Endothelial cell of umbilical vein (primary cell): Measurements from ENCODE around the gene SCN3B. TPM values are rescaled to one million over a fixed set of nuclear protein-coding genes. Genes with fewer than 3 reads are reported as not detected.

Experiments used
- BruUV-seq: library from RNA; stranded (reverse); fragments of 400-500 nt; replicated peaks from 2 replicates; lab custom pipeline; 2021; lab: Mats Ljungman, UMichigan
- CTCF ChIA-PET: fragments of 300-600, 350-600 bp; sonication (Branson Sonifier 250); formaldehyde crosslinking; loops from one replicate; lab custom pipeline; 2021; ENCODE audit warnings: antibody characterized with exemption, inconsistent platforms; lab: Charles Lee
- POLR2A ChIA-PET: fragments of 300-600, 350-600 bp; sonication (Branson Sonifier 250); formaldehyde crosslinking; loops from one replicate; lab custom pipeline; 2021; ENCODE audit warnings: antibody characterized with exemption, inconsistent platforms; lab: Charles Lee
- DNase-seq: peaks from one replicate; pipeline ENCODE4 v3.0.0-alpha.2; 2011; ENCODE audit warnings: low read depth, low spot score
- FAIRE-seq: peaks from 2 replicates; lab custom pipeline; 2011; peaks lifted over from hg19 to GRCh38; lab: Jason Lieb, UNC
- H2AFZ ChIP-seq: 2 replicates; pipeline ENCODE4 v1.6.0; 2012; ENCODE audit warnings: low read depth, low read length, control low read depth, inconsistent platforms
- H3K27ac ChIP-seq: 2 replicates; pipeline ENCODE4 v1.5.1; 2011; ENCODE audit warnings: low read depth, mild to moderate bottlenecking, control low read depth, low read length, moderate library complexity; ENCODE audit not compliant: insufficient read depth
- H3K27me3 ChIP-seq, 2 experiments: 2 replicates each; pipeline versions ENCODE4 v1.6.0 to v1.6.1; 2011; ENCODE audit warnings: low read length in 2 of 2, mixed read lengths in 1 of 2; ENCODE audit not compliant: control insufficient read depth in 2 of 2, insufficient read depth in 2 of 2
- H3K36me3 ChIP-seq, 2 experiments: 2 replicates in 1 of 2; 3 replicates in 1 of 2; pipeline ENCODE4 v1.5.1; 2011; ENCODE audit warnings: low read length in 2 of 2, mild to moderate bottlenecking in 1 of 2, moderate library complexity in 1 of 2; ENCODE audit not compliant: control insufficient read depth in 2 of 2, insufficient read depth in 2 of 2; ENCODE audit errors: extremely low read depth in 1 of 2
- H3K4me1 ChIP-seq: 3 replicates; pipeline ENCODE4 v1.5.1; 2011; ENCODE audit warnings: mild to moderate bottlenecking, low read length; ENCODE audit not compliant: control insufficient read depth, insufficient read depth; ENCODE audit errors: extremely low read depth
- H3K4me2 ChIP-seq: 2 replicates; pipeline ENCODE4 v1.6.1; 2011; ENCODE audit warnings: low read length, control low read depth, mixed read lengths; ENCODE audit not compliant: insufficient read depth
- H3K4me3 ChIP-seq, 3 experiments: fragments of 200-600 bp in 1 of 3; sonication (generic), shearing (Covaris generic) in 1 of 3; replicated peaks in 1 of 3; 2 replicates each; pipeline ENCODE4 v1.5.1; 2011 to 2016; ENCODE audit warnings: control low read depth in 3 of 3, low read length in 3 of 3, mild to moderate bottlenecking in 2 of 3, inconsistent platforms in 1 of 3, low read depth in 1 of 3, moderate library complexity in 1 of 3; ENCODE audit not compliant: insufficient read depth in 1 of 3
- H3K79me2 ChIP-seq: 2 replicates; pipeline ENCODE4 v1.6.0; 2012; ENCODE audit warnings: low read length, inconsistent platforms; ENCODE audit not compliant: control insufficient read depth, insufficient read depth
- H3K9ac ChIP-seq: replicated peaks from 2 replicates; pipeline ENCODE3; 2011; ENCODE audit warnings: low read length, control low read depth; ENCODE audit not compliant: insufficient read depth; ENCODE audit errors: extremely low read depth
- H3K9me1 ChIP-seq: replicated peaks from 3 replicates; pipeline ENCODE4 v1.6.0; 2011; ENCODE audit warnings: mild to moderate bottlenecking, low read length; ENCODE audit not compliant: control insufficient read depth, insufficient read depth; ENCODE audit errors: extremely low read depth
- H3K9me3 ChIP-seq: replicated peaks from 2 replicates; pipeline ENCODE4 v1.5.1; 2012; ENCODE audit warnings: low read length, inconsistent platforms; ENCODE audit not compliant: control insufficient read depth, insufficient read depth
- H4K20me1 ChIP-seq: replicated peaks from 2 replicates; pipeline ENCODE3; 2011; ENCODE audit warnings: mild to moderate bottlenecking, low read length; ENCODE audit not compliant: control insufficient read depth, insufficient read depth; ENCODE audit errors: extremely low read depth
- CTCF ChIP-seq, 2 donors: IDR thresholded peaks; 1 replicate in 1 of 2; 2 replicates in 1 of 2; pipeline ENCODE4 v1.5.1; 2011; ENCODE audit warnings: low read length in 2 of 2, mild to moderate bottlenecking in 2 of 2, moderate library complexity in 2 of 2, control low read depth in 1 of 2, inconsistent platforms in 1 of 2, low read depth in 1 of 2; ENCODE audit not compliant: insufficient read depth in 1 of 2; ENCODE audit errors: extremely low read depth in 1 of 2
- EZH2 ChIP-seq: IDR thresholded peaks from 2 replicates; pipeline ENCODE4 v1.6.1; 2012; ENCODE audit warnings: borderline replicate concordance, low read depth, mild to moderate bottlenecking, moderate library complexity, low read length, inconsistent platforms; ENCODE audit not compliant: severe bottlenecking
- FOS ChIP-seq: IDR thresholded peaks from 2 replicates; pipeline ENCODE4 v1.6.1; 2011; ENCODE audit warnings: mild to moderate bottlenecking, low read length, moderate library complexity, borderline replicate concordance; ENCODE audit not compliant: insufficient read depth
- GATA2 ChIP-seq: IDR thresholded peaks from 2 replicates; pipeline ENCODE4 v1.7.0; 2011; ENCODE audit warnings: low read depth, mild to moderate bottlenecking, moderate library complexity, mixed read lengths, low read length; ENCODE audit not compliant: insufficient read length, insufficient read depth
- JUN ChIP-seq: IDR thresholded peaks from 2 replicates; pipeline ENCODE4 v1.6.1; 2011; ENCODE audit warnings: borderline replicate concordance, low read depth; ENCODE audit not compliant: insufficient read length, insufficient read depth
- MAX ChIP-seq: IDR thresholded peaks from 2 replicates; pipeline ENCODE4 v1.6.1; 2011; ENCODE audit not compliant: insufficient read depth, insufficient read length
- MYC ChIP-seq: IDR thresholded peaks from one replicate; pipeline ENCODE4 v1.6.1; 2011; ENCODE audit warnings: mild to moderate bottlenecking, low read depth, low read length
- dilution Hi-C: fragments of 300-500 bp; cut with MboI; formaldehyde crosslinking; loops from one replicate; pipeline ENCODE4 v1.15.0; 2019; ENCODE audit warnings: low sequenced_read_pairs; ENCODE audit not compliant: extremely low pct_ligation_motif_present
- intact Hi-C: fragments of 100-400 bp; cut with micrococcal nuclease; formaldehyde crosslinking; loops from one replicate; pipeline ENCODE4 v1.10.0; 2022
- polyA plus RNA-seq, 4 experiments: library from polyadenylated mRNA; depleted of rRNA in 3 of 4; stranded (reverse) in 3 of 4; unstranded in 1 of 4; fragments of >200 nt; gene quantifications; 2 replicates each; pipeline versions ENCODE4 v1.2.1 to v1.2.3, GENCODE V29; 2011 to 2012; ENCODE audit warnings: missing spikeins in 1 of 4
- total RNA-seq: library from RNA; stranded (reverse); gene quantifications from 2 replicates; pipeline ENCODE4 v1.2.3, GENCODE V29; 2021

SCN3B gene
- total and polyA plus RNA-seq, 2 donors (not counting 3 experiments of a cell fraction or from before 2014, with no cell fraction given): 0.72 to 1.4 TPM

- intact Hi-C loops: loop anchor here (1.0 kb wide), 4 partner anchors 10 to 131 kb away; no protein-coding TSS in a partner anchor
- ChIA-PET POLR2A (no interaction called here), CTCF (interaction anchor here (0.6 to 4.4 kb wide), 42 partner anchors 8 to 497 kb away, joined by 3 to 117 read pairs (median 4); partner anchors contain the start of gene SCN3B)
These were observed 74.3 kb downstream of the SCN3B start for GRCh38 chr11:123580137-123580536.

More at GRCh38 chr11:123580137-123580536, 74.3 kb downstream of the SCN3B start:
- Histone ChIP-seq H3K79me2 (no peaks in the 10 kb centered on the region), H2AFZ (no peak overlapping the region), H3K4me1 (peaks cover under 1% of the 10 kb centered on the region), H3K4me2 (no peak overlapping the region), H3K4me3 (no peak overlapping the region), H3K27me3 (peaks cover 2 to 4% of the 10 kb centered on the region in 2 experiments), H4K20me1 (no peaks in the 10 kb centered on the region), H3K9me3 (no peaks in the 10 kb centered on the region), H3K9me1 (no peaks in the 10 kb centered on the region), H3K27ac (no peak overlapping the region), H3K36me3 (no peaks in the 10 kb centered on the region), H3K9ac (no peak overlapping the region)
- DNase-seq (no peak), FAIRE-seq (no peak)
- BruUV-seq: no TSS peak
- dilution Hi-C loops: no loop called here
- TF ChIP-seq MAX (no peak), GATA2 (no peak), CTCF (IDR thresholded peaks at IDR 0.05; ENCODE audit: extremely low read depth in 1 of 2, insufficient read depth in 1 of 2, low read depth in 1 of 2, low read length in 2 of 2) (no peak), FOS (no peak), MYC (no peak), JUN (no peak), EZH2 (no peak)
